Left lobe of liver (tissue), 2 donors: ENCODE measurements around the gene FRMD4A. TPM values are rescaled to one million over a fixed set of nuclear protein-coding genes. Genes with fewer than 3 reads are reported as not detected.

Experiments used
- ATAC-seq: fragments of 200-7000 bp; cut with Tn5 transposase; one replicate; pipeline ENCODE4 v1.9.1; 2020; ENCODE audit warnings: mild to moderate bottlenecking, moderate library complexity
- DNase-seq: peaks from one replicate; pipeline ENCODE4 v3.0.0-alpha.2; 2020; ENCODE audit warnings: low spot score
- total RNA-seq: library from RNA; stranded (reverse); gene quantifications from one replicate; pipeline ENCODE4 v1.2.1, GENCODE V29; 2021
- donor health status: DM: no; HTN: no; CAD: no; lungs with moderate emphysema.
- donor health status: DM: no; HTN: yes; CAD: no.

The FRMD4A gene
- total RNA-seq, 1 donor from 2014 or later, result 13.8 TPM

DNA sequence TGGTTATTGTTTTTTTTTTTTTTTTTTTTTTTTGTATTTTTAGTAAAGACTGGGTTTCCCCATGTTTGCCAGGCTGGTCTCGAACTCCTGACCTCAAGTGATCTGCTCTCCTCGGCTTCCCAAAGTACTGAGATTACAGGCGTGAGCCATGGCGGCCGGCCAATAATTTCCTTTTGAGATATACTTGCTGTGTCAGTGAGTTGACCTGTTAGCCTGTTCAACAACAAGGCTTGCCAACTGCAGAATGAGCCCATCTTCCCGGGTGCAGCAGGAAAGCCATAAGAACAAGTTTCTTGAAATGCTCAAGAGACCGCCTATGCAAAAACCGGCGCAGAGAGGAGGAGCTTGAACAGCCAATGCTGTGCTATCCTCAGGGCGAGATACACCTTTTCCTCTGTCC, 631.5 kb downstream of the FRMD4A start:
- ATAC-seq, result no peak
- DNase-seq, result peak; percentile 66

GRCh38 chr10:13698217-13698616, 632.5 kb downstream of the FRMD4A start:
- ATAC-seq, result no peak
- DNase-seq, result no peak

DNA sequence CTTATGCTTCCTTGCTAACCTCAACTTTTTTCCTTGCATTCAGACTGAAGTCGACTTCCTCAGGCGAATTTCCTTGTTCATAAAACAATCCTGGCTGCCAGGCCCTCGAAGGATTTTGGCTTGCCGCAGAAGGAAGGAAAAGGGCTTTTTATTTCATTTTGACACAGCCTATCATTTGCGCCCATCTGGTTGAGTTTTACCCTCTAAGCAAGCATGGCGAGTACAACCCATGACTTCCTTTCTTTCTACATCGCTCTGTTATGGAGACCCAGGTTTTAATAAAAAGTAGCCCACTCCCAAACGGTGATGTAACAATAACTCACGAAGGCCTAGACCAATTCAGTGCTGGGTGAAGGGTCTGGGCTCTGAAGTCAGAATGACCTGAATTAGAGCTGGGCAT, 634.7 kb downstream of the FRMD4A start:
- no peak for ATAC-seq

GRCh38 chr10:13695588-13695987, 635.1 kb downstream of the FRMD4A start:
- DNase-seq (no peak), ATAC-seq (peak; percentile 41)

More for the DNA sequence above, 634.7 kb downstream of the FRMD4A start:
- DNase-seq, result no peak

DNA sequence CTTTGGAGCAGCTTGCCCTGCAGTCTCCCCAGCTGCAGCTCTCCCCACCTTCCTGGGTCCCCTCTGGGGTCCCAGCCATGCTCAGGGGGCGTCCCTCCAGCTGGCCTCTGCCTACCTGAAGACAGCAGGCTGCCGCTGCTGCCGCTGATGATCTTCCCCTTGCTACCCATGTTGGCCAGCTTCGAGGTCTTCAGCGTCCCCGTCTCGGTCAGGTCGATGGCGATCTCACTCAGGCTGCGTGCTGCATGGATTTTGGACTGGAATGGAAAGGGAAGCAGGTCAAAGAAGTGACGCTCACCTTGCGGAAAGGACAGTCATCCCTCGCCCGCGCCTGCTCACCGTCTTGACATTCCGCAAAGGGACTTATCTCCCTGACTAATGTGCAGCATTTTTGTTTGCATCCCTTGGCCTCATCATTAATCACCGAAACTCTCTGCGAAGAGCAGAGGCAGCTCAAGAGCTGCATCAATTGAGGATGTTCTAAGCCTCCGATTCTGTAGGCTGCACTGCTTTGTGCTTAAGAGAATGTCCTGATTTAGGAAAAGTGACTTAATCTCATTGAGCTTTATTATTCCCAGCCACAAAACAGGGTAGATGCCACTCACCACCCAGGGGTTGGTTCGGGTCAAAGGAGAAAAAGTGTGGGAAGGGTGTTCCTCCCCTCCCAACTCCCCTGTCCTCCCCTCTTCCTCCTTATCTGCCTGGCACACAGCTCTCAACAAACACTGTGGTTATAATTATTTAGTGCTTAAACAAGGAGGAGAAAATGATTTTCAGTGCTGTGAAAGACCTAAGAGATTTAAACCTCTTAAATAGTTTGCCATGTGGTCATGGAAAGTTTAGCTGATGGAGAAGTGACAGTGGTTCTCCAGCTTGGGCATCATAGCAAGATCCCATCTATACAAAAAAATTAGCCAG, 636.7 kb downstream of the FRMD4A start:
- no peak for DNase-seq
- ATAC-seq, result no peak

- ATAC-seq (no peak), DNase-seq (no peak)
Observed at GRCh38 chr10:13690281-13690825, 640.4 kb downstream of the FRMD4A start.

- ATAC-seq (peak; percentile 53), DNase-seq (no peak)
Observed at GRCh38 chr10:13686331-13686752, 644.4 kb downstream of the FRMD4A start.

- DNase-seq (peak; percentile 71), ATAC-seq (peak; percentile 88)
Observed at GRCh38 chr10:13685885-13686284, 644.8 kb downstream of the FRMD4A start.

DNA sequence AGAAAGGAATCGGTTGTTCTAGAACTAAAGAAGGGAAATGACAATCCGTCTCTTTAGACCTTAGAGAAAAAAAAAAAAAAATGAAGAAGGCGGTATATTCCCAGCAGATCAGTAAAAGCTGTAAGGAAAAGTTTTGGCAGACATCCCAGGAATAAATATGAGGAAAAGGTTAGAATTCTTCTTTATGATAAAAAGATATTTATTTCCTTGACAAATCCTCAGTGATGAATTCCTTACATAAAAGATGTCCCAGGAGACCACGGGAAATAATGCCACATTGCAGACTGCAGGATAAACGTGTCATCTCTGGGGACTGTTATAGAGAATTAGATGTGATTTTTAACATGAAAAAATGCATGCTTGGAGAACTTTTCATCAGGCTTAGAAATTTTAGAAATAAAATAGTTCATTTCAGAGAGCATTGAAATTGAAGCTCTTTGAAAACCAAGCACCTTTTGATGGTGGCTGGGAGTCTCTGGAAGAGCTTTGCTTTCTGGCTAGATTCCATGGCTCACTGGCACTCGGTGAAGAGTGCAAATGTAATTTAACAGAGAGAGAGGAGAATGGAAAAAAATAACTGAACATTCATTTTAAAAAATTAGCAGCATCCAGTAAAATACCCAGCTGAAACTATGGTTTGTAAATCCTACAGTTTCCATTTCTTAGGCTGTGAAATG, 645.8 kb downstream of the FRMD4A start:
- peak; percentile 14 for ATAC-seq
- DNase-seq, result no peak

GRCh38 chr10:13684252-13684791, 646.4 kb downstream of the FRMD4A start:
- ATAC-seq (peak; percentile 1), DNase-seq (no peak)

DNA sequence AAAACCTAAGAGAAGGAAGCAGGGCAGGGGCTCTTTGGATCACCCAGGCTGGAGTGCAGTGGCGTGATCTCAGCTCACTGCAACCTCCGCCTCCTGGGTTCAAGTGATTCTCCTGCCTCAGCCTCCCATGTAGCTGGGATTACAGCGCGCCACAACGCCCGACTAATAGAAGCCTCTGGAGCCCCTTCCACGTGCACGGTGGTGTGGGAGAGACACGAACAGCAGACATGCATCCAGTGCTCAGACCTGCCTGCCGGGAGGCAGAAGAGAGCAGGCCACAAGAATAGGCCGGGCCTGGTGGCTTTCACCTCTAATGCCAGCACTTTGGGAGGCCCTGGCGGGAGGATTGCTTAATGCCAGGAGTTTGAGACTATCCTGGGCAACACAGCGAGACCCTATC, 647.7 kb downstream of the FRMD4A start:
- DNase-seq (no peak), ATAC-seq (no peak)

DNA sequence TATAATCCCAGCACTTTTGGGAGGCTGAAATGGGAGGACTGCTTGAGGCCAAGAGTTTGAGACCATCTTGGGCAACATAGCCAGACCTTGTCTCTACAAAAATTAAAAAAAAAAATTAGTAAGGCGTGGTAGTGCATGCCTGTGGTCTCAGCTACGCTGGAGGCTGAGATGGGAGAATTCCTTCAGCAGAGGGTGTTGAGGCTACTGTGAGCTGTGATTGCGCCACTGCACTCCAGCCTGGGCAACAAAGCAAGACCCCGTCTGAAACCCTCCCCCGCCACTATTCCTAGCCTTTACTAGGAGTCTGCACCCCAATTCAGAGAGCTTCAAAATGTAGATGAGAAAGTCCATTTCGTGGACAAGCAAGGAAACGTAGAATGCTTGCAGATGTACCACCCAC, 648.8 kb downstream of the FRMD4A start:
- ATAC-seq (no peak), DNase-seq (no peak)

DNA sequence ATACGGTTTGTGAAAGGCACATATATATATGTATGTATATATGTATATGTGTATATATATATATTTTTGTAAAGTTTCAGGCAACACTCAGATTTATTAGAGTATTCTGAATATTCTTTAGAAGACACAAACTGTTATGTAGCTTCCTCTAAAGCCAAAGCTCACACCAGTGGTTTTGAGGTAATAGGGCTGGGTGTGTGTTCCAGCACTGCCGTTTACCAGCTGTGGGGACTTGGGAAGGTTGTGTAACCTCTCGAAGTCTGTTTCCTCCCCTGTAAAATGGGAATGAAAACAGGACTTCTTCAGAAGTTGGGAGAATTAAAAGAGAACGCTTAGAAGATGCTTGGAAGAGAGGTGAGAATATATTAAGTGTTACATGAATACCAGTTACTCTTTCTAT, 649.2 kb downstream of the FRMD4A start:
- ATAC-seq, result no peak
- DNase-seq, result no peak

- DNase-seq, result no peak
Observed at GRCh38 chr10:13681095-13681494, 649.6 kb downstream of the FRMD4A start.

DNA sequence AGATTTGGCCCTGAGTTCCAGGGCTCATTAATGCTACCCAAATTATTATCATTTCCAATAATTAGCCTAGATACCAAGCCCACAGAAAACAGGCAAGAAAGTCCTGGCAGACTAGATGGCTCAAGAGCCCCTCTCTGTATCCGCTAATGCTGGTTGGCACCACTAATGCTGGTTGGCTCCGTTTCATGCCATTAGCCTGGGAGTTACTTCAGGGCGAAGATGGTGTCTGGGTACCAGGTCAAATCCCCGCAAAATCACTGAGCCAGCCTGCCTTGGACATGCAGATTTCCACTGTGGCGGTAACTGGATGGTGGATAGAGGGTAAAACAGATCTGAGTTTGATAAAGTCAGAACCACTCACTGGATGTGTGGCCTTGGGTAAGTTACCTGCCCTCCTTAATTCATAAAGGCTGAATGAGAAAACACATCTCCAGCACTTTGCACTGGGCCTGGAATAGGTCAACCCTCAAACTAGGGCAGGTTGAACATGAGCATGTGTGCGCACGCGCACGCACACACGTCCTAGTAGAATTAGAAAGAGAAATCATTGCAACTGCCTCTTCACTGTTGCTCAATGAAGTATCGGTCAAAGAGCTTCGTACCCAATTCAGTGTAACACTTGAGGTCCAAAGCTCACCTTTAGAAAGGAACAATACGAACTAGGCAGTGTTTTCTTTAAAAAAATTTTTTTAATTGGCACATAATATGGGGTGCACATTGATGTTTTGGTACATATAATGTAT, 652.5 kb downstream of the FRMD4A start:
- ATAC-seq, result peak; percentile 75

More at GRCh38 chr10:13681095-13681494, 649.6 kb downstream of the FRMD4A start:
- peak; percentile 13 for ATAC-seq

GRCh38 chr10:13674645-13675588, 655.8 kb downstream of the FRMD4A start:
- DNase-seq (no peak), ATAC-seq (no peak)

More for the DNA sequence above, 652.5 kb downstream of the FRMD4A start:
- DNase-seq, result peak; percentile 90

DNA sequence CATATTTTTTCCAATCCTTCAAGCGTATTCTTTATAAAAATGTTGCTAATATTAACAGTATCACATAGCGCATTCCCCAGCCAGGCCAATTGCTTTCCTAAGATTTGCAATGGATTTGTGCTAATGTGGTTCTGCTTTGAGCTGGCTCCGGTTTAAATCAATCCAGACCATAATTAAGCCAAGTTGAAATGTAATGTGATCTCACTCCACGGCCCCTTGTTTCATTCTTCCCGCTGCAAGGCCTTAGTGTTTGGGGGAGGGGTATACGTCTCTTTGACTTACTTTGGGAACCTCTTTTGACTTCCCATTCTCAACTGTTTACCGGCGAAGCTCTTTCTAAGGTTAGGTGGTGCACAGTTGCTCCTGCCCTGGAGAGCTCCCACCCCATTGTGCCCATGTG, 657.6 kb downstream of the FRMD4A start:
- no peak for DNase-seq
- ATAC-seq, result no peak

- DNase-seq (no peak), ATAC-seq (no peak)
Observed at GRCh38 chr10:13672548-13672947, 658.2 kb downstream of the FRMD4A start.

DNA sequence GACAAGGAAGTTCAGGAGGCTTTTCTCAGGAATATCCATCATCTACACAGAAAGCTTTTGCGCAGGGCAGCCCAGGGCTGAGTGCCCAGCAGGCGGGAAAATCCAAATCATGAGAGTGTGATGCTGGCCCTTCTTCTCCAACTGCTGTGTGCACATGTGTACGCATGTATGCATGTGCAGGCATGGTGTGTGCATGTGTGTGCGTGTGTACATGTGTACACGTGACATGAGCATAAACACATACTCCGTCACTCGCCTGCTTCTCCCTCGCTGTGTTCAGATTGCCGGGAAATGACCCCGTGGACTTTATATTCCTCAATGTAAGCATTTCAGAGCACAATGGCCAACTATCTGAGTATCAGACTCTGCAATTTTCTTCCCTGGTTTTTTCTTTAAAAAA, 658.8 kb downstream of the FRMD4A start:
- DNase-seq (no peak), ATAC-seq (no peak)

GRCh38 chr10:13670311-13670710, 660.4 kb downstream of the FRMD4A start:
- no peak for DNase-seq
- ATAC-seq, result no peak
